CD4-positive, alpha-beta T cell treated with Interleukin-1 beta for 1 hour (primary cell): ENCODE measurements around the gene SSNA1.
A peak's percentile ranks its signal among the peaks of the same experiment; 100 is the strongest.

Source experiments
- DNase-seq, 2 donors: peaks; one replicate each; pipeline ENCODE4 v3.0.0-alpha.2; 2020 to 2022

Gene SSNA1

DNA sequence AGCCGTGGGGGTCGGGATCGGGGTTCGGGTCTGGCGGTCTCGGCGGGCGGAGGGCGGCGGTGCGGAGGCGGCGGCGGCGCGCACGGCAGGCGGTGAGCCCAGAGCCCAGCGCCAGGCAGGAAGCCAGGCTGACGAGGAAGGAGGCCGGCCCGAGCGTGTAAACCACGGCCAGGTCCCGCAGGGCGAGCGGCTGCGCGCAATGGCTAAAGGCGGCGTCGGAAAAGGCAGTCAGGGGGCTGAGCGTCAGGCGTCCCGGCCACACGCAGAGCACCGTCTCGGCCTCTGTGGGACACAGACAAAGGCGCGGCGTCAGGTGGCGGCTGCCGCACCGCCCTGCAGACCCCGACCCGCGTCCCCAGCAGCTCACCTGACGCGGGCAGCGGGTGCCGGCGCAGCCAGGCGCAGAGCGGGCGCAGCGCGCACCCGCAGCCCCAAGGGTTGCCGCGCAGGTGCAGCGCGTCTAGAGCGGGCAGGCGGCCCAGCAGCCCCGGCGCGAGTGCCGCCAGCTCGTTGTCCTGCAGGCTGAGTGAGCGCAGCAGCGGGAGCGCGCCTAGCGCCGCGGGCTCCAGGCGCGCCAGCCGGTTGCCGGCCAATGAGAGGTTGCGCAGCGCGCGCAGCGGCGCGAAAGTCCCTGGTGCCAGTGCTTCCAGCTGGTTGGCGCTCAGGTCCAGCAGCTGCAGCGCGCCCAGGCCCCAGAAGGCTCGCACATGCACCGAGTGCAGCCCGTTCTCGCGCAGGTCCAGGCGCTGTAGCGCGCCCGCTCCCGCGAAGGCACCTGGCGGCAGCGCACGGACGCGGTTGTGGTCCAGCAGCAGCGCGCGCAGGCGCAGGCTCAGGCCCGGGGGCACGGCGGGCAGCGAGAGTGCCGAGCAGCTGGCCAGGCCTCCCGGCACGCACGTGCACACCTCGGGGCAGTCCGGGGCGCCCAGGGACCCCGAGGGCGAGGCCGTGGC, 19.3 kb upstream of the SSNA1 start:
- no peak for DNase-seq

DNA sequence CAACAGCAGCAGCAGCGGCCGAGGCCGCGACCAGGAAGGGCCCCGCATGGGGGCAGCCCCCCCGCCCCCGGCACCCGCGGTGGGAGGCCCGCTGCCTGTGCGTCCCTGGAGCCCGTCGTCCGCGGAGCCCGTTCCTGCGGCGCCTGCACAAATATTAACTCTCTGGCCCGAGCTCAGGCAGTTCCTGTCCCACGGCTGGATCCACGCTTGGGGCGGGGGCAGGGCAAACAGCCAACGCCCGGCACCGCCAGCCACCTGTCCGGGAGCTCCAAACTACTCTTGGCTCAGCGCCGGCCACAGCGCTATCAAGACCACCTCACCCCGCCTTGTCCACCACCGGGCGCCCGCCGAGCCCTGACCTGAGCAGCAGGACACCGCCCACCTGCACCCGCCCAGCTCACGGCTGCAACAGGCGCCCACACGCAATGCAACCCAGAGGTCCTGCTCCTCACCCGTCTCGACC, 18.5 kb upstream of the SSNA1 start, which contains the start of gene LRRC26:
TSS of gene LRRC26 (minus strand) at position 156 of the 463 bp plus-strand sequence. CDS start at position 48, 108 bp downstream.
- no peak for DNase-seq

DNA sequence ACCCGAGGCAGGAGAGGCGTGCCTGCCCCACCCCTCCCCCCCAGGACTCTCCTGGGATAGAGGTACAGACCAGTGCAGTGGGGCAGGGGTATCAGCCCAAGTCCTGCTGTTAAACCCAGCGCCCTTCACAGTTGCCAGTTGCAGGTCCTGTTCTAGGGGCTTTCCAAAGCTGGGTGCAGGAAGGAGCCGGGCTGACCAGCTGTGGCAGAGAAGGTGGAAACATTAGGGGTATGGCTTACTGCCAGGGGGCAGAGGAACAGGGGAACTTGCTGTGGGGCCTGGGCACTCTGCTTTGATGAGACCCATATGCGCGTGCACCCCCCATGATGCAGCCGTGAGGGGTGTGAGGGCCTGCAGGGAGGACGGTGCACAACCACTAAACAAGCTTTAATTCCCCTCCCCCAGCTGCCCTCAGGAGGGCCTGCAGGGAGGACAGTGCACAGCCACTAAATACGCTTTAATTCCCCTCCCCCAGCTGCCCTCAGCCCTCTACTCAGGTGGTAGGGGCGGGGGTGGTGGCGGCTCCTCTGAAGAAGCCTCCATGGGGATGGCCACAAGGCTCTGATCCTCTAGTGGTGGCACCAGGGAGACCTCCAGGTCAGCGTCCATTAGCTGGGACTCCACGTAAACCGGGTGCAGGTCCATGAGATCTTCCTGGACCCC, 17.9 kb upstream of the SSNA1 start:
- DNase-seq: no peak

DNA sequence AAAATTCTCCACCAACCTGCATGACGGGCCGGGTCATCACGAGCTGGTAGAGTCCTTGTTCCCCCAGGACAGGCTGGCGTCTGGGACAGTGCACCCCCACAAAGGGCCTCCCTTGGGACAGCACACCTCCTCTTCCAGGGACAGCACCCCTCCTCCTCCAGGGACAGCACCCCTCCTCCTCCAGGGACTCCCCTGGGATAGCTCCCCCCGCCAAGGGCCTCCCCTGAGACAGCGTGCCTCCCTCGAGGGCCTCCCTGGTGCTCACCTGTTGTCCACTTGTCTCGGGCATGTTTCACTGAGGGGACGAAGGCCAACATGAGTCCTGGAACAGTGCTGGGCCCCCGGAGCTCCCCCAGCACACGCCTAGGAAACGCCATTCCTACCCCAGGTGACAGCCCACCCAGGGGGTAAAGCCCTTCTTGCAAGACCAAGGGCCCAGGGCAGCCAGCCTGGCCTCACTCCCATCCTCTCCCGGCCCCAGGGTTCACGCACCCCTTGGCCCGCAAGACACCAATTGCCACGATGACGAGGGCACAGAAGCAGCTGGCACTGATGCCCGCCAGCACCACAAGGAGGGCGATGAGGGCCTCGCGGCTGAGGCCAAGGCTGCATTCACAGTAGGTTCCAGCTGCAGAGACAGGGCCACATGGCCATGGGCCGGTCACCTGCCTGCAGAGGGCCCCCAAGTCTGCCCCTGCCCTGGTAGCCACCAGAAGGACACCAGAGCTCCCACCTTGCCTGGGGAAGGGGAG, 17.2 kb upstream of the SSNA1 start:
- no peak for DNase-seq

DNA sequence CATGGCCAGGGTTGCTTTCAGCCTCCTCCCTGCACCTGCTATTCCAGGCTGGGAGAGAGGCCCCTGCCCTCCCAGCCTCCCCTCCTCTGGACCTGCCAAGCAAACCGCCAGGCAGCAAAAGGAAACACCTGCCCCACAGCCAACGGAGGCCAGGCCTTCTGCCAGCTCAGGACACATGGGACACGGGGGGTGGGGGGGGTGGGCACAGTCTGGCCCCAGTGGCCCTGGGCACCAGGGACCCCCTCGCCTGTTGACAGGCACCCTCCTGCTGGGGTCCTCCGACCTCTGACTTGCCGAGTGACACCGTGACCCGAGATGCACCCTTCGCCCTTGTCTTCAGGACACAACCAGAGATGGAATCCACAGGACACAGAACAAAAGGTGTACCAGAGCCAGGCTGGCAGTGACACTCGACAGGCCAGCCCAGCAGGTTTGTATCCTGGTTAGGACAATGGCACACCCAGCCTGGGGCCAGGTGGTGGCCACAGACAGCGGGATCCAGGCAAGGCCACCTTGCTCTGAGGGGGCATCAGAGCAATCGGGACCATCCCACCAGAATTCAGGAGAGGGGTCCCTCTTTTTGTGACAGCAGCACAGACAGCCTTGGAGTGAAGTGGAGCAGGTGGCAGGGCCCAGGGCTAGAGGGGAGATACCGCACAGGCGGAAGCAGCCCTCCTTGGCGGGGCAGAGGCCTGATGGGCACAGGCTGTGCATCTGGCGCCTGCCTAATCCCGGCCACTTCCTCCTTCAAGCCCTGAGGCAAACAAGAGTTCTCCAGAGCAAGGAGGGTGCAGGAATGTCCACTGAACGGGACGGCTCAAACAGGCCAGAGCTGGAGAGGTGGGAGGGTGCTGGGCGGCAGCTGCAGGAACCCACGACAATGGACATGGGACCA, 15.3 kb upstream of the SSNA1 start:
- no peak for DNase-seq

DNA sequence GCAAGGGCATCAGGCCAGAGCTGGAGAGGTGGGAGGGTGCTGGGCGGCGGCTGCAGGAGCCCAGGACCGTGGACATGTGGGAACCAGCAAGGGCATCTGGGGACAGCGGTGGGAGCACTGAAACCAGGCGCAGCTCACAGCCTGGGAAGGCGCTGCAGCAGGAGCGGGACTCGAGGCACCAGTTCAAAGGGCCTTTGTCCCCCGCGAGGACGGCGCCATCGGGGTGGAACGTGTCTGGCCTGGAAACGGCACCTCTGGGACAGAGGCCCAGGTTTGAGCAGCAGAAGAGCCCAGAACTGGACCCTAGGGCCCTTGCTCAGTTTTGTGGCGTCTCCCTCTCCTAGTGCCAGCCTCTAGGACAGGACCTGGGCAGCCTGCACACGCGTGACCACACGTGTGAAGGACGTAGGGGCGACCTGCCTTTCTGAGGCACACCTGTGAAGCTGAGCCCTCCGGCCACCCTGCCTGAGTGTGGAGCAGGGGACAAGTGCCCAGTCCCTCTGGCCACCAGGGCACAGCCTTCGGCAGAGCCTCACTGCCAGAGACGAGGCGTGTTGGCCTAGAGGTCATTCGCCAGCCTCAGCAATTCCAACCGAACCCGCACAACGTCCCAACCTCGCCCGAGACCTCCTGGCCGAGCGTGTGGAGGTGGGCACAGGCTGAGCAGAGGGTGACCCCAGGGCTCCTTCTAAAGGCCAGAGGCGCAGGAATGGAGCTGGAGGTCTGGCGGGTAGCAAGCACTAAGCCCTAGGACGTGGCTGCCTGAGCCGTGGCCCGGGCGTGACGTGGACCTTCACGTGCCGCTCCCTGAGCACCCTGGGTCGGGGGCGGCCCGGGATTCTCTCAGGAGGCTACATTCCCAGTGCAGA, 14.4 kb upstream of the SSNA1 start:
- no peak for DNase-seq

DNA sequence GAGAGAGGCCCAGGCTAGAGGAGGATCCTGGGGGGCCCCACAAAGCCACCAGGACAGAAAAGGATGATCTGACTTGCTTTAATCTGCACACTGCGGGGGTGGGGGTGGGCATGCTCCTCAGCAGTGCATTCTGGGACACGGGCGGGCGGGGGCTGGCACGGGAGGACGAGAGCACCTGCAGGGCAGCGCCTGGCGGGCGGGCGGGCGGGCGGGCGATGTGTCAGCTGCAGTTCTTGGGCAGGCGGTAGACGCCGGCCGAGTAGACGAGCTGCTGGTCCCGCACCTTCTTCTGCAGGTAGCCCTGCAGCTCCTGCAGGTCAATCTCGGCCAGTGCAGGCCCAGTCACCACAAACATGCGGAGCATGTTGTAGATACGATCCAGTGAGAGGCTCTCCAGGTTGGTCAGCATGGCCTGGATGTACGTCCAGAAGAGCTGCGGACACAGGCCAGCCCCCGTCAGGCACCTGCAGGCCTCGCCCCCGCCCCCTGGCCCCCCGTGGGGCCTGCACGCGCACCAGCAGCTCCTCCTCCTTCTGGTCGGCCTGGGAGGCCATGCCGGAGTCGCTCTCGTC, 13.7 kb upstream of the SSNA1 start:
- no peak for DNase-seq

DNA sequence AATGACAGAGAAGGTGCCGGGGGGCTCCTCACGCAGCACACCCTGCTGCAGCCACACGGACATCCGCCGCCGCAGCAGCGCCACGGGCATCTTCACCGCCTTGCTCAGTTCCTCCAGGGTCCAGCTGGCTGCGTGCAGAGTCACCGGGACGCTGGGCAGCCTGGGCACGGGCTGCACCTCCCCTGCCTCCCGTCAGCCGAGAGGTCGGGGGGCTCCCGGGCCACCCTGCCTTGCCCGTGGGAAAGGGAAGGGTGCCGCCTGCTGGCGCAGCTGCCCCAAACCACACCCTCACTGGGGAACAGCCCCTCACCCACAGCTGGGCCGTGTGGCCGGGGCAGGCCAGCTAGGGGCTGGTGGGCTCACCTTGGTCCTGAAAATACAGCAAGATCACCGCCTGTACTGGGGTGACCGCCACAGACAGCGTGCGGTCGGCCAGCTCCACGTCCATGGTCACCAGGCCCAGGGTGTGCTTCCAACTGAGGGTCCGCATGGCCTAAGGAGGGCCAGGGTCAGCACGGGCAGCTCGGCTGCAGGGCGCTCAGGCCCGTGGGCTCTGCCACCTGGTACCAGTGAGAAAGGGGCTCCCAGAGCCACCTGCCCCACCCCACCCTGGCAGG, 13.0 kb upstream of the SSNA1 start:
- no peak for DNase-seq

DNA sequence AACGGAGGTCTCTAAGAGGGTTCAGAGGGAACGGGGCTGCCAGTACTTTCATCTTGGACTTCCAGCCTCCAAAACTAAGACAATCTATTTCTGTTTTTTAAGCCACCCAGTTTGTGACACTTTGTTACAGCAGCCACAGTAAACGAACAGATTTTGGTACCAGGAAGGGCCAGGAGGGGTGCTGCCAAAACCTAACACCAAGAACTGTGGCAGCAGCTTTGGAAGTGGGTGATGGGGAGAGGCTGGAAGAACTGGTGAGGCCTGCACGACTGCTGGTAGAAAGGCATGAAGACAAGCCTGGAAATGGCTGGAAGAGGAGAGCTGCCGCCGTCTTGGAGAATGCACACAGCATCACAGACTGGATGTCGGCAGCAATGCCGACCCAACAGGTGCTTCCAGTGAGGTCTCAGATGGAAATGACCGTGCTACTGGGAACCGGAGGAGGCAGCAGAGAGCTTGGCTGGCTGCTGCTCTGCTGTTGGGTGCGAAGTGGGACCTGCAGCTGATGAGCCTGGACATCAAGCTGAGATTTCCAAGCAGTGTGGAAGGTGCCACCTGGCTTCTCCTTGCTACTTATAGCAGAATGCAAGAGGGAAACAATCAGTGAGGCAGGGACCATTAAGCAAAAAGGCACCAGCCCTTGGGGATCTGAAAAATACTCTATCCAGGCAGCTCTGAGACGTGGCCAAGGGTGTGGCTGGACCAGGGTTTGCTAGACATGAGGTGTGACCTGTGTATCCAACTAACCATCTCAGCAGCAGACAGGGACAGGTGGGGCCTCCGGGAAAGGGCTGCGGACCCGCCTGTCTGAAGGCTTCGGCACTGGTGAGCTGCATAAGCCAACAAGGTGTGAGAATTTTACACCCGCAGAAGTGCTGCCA, 11.9 kb upstream of the SSNA1 start:
- peak; percentile 19 to 26 for DNase-seq

DNA sequence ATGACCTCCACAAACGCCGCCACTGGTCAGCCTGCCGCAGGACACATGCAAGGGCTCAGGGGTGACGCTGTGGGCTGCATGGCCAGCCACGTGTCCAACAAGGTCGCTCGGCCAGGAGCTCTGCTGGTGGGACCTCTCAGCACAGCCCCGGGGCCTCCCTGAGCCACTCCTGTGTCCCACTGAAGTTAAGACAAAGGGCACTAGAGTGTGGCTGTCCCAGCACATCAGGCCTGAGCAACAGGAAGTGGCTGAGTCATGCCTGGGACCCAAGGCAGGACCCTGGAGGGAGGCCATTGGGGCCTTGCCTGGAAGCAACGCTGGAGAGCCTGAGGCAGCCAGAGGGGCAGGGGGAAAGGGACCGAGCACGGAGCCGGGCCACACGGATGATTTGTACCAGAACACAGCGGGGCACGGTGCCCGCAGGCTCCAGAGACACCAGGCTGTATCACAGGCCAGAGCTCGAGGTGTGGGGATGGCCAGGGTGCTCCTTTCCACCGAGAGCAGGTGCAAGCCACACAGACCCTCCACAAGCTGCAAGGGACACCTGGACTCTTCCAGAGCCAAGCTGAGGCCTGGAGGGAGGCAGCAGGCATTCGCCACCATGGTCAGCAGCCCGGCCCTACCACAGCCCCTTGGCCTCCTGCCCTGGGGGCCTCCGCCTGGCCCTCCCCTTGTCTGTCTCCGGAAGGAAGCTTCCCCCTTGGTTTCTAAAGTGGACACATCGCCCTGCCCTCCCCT, 10.1 kb upstream of the SSNA1 start:
- DNase-seq: no peak

DNA sequence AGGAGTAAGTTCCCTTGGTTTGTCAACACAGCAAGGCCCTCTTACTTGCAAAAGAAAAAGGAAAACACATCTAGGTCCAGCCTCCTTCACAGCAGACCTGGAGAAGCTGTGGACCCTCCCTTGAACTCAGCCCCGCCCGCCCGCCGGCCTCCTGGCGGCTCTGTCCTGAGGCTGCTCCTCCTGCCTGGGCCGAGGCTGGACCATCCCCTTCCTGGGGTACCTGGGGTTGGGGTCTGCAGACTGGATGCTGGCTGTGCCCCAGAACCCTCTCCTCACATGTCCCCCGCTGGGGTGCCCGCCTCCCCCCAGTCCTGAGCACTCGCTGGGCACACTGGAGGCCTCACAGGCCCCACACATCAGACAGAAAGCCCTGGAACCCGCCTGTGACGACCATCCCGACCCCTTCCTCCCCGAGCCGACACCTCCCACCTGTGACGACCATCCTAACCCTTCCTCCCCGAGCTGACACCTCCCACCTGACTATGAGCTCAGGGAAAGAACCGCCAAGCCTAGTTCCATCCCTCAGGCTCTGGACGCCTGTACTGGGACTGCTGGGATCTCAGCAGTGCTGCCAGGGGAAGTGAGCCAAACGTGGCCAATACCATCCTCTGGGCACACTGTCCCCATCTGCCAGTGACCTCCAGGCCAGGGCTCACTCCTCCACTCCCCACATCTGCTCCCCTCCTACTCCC, 9.4 kb upstream of the SSNA1 start:
- no peak for DNase-seq

DNA sequence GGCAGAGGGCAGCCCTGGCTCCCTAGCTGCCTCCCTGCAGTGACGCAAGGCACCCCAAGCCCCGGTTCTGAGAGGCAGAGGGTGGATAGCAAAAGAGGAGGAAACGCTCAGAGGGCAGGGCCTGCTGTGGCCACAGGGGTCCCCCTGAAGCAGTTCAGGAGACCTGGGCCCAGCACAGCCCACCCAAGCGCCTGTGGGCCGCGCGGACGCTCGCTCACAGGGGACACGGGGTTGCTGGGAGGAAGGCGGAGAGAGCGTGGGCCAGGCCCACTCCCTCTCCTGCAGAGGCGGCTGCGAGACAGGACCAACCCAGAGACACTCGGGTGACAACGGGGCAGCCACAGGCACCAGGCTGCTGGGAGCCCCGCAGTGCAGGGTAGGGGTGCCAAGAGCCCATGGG, 8.7 kb upstream of the SSNA1 start:
- DNase-seq: no peak

DNA sequence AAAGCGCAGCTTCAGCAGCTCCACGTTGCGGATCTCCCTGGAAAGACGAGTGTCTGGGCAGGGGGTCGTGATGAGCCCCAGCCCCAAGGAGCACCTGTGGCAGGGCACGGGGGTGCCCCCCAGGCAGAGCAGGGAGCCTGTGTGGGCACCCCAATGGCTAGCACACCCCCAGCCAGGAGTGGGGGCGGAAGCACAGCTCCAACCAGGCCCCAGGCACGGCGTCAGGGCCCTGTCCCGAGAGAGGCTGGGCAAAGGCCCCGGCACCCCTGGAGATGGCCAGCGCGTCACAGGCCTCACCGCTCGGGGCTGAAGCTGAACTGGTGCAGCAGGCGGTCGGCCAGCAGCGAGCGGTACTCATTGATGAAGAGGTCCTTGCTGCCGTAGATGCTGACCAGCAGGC, 8.0 kb upstream of the SSNA1 start:
- DNase-seq: no peak

DNA sequence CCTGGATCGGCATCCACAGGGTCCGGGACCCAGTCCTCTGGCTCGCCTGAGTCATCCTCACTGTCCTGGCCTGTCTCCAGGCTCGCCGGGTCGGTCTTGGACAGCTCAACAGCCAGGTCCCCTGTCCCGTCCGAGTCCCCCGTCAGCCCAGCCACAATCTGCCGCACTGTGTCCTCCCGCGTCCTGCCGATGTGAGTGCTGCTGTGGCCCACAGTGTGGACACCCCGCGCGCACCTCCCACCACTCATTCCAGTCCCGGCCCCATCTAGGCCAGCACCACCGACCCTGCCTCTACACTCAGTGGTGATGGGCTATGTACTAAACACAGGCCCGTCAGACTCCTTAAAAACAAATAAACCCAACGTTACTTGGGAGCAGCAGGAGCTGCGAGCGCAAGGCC, 6.8 kb upstream of the SSNA1 start:
- DNase-seq: no peak

DNA sequence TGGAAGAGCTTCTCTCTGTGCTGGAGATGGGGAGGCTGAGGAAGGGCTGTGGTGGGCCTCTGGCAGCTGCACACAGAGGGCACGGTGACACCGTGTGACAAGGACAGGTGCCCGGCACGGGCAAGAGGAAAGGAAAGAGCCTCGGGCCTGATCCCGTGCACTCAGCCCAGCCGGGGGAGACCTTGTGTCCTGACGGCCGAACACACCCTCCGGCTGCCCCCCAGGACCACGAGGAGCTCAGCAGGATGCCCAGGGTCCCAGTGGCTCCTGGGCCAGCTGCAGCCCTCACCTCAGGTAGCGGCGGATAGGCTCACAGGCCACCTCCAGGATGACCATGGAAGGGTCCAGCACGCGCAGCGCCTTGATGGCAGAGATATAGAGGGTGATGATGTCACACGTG, 5.6 kb upstream of the SSNA1 start:
- no peak for DNase-seq

DNA sequence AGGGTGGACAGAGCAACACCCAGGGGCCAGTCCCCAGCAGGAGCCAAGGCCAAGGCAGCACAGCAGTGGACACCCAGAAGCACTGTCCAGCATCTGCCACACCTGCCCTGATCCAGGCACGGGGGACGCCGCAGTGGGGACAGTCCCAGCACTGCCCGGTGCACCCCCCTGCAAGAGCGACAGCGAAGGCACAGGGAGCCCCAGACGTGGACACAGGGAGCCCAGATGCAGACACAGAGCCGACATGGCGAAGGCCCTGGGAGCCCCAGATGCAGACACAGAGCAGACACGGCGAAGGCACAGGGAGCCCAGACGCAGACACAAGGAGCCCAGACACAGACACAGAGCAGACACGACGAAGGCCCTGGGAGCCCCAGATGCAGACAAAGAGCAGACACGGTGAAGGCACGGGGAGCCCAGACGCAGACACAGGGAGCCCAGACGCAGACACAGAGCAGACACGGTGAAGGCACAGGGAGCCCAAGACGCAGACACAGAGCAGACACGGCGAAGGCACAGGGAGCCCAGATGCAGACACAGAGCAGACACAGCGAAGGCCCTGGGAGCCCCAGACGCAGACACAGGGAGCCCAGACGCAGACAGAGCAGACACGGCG, 4.4 kb upstream of the SSNA1 start:
- no peak for DNase-seq

DNA sequence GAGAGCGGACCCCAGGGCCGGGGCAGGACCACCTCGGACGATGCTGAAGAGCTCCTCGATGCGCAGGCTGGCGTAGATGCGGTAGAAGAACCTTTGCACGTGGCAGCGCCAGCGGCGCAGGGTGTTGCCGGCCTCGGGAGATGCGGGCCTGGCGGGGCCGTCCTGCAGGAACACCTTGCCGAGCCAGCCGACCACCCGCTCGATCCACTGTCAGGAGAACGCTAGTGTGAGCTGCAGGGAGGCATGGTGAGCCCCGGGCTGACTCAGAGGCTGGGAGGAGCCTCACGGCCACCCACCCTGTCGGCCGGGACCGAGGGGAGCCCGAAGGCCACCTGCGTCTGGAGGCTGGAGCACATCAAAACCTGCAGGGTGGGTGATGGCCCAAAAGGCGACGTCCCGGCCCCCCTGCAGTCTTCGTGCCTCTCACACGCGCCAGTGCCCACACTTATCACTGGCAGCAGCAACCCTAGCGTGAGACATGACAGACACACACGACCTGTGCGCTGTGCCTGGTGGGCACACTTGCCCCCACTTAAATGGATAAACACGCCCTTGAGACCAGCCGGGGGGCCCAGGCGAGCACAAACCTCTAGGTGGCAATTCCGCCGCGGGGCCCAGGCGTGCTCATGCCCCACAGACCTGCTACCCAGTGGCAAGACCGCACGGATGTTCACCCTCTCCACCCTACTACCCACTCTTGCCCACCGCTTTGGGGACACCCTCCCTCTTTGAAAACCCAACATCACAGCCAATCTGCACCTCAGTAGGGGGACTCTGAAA, 3.4 kb upstream of the SSNA1 start:
- no peak for DNase-seq
